T-helper 9 cell (primary cell): ENCODE results near the gene GPR146.
"Not testable (repeated sequence)": the region's sequence is repeated elsewhere in the genome, so short reads cannot be mapped to it uniquely, and the experiment has no call there.

Source experiments
- DNase-seq: peaks from one replicate; pipeline ENCODE4 v3.0.0-alpha.2; 2020

Gene GPR146

DNA sequence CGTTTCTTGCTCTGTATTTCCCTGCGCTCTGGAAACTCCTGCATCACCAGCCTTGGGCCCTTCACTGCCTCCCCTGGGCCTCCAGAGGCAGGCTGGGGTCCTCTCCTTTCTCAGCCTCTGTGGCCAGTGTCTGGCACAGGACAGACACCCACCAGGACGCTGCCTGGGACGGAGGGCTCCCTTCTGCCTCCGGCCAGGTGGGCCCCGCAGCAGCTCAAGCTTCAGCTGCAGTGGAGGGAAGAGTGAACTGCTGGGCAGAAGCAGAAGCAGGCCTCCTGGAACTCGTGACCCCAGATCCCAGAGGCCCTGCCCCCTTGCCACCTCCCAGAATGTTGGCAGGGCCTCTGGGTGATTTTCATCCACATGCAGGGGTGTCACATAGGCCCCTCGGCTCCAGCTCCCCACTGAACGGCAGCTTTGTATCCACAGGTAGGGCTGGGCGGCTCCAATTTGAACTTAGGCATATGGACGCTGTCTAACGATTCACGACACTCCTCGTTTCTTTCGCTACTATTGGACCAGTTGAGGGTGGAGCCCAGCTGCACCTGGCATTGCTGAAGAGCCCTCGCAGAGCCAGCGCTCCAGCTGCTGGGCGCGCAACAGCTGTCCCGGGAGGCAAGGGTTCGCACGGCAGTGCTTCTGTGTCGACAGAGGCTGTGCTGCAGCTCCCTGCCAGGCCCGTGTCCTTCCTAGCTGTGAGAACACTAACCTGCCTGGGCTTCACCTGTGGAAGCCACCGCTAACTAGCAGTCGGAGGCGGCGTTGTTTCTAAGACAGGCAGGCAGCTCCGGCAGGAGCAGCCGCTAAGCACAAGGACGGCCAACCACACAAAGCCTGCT, 18.4 kb upstream of the GPR146 start:
- no peak for DNase-seq

DNA sequence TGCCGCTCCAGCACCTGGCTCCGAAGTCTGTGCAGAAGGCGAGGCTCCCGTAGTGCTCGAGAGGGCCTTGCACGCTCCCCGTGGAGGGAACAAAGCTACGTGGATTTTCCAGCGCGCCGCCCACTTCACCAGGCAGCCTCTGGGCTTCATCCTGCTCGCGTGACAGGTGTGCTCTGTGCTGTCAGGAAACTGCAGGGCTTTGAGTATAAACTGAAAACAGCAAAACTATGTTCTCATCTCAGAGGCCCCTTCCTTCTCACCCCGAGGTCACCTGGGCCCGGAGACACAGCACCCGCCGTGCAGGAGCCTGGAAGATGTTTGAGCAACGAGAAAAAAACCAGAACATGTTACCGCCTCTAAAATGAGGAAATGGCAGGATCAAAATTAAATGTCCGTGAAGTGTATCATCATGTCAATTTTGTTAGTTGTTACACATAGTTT, 17.6 kb upstream of the GPR146 start:
- DNase-seq, result no peak

DNA sequence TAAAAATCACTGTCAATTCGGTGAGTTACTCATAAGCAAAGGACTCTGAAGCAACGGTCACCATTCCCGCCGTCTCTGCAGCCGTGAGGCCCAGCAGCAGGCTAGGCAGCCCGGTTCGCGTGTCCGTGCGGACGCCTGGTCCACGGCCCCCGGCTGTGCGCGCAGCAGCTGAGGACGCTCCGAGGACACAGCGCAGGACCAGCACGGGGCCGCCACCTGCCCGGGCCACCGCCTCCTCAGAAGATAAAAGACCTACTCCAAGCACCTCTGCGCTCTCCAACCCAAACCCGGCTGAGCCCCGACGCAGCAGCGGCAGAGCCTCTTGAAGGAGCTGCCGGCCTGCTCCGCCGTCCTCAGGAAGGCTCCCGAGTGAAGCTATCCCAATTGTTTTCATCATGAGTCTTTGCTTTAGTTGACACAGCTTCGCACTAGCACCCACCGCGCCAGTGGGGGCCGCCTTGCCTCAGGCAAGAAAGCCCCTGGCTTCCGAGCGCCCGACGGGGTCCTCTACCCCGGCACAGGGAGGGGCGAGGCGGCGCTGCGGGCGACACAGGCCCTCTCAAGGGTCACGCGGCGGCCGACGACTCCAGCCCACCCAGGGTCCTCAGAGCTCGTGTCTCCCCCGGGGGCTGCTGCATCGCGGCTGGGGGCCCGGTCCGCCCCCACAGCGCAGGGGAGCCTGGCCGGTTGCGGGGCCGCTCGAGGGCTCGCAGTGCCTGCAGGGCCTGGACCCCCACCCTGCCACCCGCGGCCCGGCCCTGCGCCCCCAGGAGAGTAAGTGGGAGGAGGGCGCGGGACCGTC, 16.9 kb upstream of the GPR146 start:
- no peak for DNase-seq

DNA sequence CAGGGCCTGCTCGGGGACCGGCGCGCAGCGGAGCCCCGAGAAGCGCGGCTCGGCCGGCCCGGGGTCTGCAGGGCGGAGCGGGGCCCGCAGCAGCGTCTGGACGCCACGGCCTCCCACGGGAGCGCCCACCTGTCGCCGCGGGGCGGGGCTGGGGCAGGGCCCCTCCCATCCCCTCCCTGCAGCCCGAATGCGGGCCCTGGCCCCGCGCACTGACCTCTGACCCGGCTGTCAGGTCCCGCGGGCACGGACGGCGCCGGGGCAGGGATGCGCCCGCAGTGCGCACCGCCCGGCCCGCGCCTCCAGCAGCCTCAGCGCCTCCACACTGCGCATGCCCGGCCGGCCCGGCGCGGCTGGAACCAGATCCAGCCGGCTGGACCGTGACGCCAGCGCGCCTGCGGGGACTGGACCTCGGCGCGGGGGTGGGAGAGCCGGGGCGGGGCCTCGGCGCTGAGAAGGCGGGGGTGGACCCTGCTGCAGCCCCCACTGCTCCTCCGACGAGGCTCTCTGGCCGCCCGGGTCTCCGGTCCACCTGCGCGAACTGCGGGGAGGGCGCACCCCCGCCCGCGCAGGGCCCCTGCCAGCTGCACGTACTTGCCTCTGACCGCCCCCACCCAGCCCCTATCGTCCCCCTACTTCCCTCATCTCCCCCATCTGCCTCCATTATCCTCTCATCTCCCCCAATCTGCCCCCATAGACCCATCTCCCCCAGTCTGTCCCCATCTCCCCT, 16.1 kb upstream of the GPR146 start:
- peak; percentile 73 for DNase-seq

DNA sequence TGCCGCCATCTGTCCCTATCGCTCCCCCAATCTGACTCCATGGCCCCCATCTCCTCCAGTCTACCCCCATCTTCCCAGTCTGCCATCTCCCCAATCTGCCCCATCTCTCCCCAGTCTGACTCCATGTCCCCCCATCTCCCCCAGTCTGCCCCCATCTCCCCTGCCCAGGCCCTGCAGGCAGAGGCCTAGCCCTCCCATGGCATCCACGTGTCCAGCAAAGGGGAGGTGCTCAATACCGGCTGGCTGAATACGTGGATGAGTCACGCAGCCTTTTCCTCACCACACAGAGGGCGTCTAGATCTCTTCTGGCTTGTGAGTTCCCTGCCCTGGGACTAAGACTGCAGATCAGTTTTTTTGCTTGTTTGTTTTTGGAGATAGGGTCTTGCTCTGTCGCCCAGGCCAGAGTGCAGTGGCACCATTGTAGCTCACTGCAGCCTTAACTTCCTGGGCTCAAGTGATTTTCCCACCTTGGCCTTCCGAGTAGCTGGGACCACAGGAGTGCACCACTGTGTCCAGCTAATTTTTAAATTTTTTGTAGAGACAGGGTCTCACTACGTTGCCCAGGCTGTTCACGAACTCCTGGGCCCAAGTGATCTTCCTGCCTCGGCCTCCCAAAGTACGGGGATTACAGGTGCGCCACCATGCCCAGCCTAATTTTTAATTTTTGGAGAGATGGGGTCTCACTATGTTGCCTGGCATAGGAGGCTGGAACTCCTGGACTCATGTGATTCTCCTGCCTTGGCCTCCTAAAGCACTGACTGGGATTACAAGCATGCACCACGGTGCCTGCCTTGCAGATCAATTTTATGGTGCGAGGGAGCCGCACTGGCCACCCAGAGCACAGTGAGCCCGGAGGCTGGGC, 15.3 kb upstream of the GPR146 start:
- peak; percentile 49 for DNase-seq

DNA sequence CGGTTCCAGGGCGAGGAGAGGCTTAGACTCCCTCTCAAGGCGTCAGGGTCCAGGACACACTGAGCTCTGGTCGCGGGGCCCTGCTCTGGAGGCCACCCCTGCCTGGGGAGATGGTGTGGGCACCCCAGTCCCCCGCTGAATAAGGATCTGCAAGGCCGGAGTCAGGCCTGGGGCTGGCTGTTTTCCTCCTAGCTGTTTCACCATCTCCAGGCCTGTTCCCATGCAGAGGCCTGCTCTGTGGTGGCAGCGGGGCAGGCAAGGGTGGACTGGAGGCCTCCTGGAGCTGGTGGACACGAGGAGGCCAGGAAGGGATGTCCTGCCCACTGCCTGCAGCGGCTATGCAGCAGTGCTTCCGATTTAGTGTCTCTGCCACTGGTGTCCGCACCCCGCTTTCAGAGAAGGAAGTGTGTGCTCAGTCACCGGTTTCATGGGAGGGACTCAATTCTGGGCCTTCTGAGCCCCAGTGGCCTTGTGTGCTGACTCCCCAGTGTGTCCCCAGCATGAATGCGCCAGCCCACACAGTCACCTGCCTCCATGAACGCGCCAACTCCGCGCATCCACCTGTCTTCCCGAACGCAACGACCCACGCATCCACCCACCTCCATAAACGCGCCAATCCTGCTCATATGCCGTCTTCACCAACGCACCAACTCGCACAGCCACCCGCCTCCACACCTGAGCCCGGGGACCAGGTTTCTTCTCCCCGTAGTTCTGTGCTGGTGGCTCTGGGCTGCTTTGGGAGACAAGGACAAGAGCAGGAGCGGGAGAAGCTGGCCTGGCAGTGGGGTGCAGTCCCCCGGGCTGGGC, 14.5 kb upstream of the GPR146 start:
- DNase-seq, result no peak

DNA sequence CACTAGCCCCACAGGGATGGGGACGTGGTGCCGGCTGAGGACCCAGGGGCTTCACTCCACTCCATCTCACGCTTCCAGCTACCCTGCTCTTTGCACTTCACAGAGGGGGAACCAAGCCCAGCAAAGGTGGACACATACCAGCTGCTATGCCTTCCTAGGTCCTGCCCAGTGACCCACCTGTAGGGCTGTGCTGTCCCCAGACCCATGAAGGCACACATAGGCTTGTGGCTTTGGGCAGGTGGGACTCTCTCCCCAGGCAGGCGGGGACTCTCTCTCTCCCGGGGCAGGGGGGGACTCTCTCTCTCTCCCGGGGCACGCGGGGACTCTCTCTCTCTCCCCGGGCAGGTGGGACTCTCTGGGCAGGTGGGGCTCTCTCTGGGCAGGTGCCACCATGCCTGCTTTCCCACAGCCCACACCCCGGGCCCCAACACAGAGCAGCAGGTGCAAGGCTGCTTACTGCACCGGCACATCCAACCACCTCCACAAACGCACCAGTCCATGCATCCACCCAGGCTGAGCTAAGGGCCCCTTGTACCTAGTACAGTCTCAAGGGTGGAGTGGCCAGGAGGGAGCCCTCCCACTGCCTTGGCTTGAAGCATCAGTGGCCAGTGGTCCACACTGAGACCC, 13.8 kb upstream of the GPR146 start:
- no peak for DNase-seq

DNA sequence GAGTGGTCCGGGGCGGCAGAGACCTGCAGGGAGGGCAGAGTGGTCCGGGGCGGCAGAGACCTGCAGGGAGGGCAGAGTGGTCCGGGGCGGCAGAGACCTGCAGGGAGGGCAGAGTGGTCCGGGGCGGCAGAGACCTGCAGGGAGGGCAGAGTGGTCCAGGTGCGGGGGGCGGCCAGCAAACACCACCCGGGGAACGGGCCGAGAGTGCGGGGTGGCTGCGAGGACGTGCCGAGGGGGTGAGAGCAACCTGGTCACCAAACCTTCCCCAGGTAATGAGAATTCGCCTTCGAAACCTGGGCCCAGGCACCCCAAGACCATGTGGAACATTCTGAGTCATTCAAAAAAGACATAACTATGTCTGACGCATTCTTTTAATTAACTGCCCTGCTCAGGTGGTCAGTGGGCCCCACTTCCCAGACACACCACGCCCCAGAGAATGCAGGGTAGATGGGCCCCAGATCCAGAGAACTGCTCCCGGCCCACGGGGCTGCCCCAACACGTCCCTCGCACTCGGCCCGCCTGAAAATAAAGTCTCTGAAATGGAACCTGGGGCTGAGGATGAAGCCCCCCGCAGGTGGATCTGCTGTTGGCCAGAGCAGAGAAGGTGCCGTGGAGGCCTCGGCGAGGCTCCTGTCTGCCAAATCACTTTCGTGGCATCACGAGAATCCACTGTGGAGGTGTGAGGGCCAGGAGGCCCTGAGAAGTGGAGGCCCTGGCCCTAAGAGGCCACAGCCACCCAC, 12.5 kb upstream of the GPR146 start:
- DNase-seq, result no peak

DNA sequence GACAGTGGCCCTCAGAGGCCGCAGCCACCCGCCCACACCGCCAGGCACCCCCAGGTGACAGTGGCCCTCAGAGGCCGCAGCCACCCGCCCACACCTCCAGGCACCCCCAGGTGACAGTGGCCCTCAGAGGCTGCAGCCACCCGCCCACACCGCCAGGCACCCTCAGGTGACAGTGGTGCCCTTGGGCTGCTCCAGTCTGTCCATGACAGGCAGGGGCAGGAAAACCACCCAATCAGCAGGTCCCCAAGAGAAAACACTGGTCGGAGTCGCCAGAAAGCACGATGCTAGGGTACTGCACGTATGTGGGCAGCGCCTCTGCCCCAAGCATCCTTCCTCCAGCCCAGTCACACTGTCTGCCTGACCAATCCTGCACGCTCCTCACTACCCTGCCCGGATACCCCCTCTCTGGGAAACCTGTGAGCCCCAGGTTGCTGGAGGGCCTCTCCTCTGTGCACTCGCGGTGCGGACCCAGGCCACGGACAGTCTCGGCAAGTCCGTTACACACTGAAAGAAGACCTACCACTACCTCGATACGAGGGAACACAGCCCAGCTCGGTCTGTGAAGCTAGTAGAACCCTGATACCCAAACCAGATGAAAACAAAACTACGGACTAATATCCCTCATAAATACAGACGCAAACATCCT, 11.7 kb upstream of the GPR146 start:
- no peak for DNase-seq

DNA sequence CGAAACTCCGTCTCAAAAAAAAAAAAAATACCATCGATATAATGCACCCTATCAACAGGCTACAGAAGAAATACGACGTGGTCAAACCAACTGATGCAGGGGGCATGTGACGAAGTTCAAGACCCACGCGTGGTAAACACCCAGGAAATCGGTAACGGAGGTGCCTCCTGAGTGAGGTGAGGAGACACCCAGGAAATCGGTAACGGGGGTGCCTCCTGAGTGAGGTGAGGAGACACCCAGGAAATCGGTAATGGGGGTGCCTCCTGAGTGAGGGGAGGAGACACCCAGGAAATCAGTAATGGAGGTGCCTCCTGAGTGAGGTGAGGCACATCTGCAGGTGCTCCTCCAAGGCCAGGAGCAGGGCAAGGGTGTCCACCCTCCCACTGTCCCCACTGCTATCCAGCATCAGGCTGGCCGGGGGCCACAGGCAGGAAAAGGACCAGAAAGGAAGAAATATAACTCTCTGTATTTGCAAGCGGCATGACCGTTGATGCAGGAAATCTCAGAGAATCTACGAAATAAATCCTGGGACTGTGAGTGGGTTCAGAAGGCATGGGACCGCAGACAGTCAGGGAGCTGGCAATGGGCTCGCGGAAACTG, 10.7 kb upstream of the GPR146 start:
- peak; percentile 31 for DNase-seq

DNA sequence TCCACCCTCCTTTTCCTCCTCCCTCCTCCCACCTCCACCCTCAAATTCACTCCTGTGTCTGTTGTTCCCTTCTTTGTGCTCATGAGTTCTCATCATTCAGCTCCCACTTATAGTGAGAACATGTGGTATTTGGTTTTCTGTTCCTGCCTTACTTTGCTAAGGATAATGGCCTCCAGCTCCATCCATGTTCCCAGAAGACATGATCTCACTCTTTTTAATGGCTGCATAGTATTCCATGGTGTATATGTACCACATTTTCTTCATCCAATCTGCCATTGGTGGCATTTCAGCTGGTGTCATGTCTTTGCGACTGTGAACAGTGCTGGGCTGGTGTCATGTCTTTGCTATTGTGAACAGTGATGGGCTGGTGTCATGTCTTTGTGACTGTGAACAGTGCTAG, 9.6 kb upstream of the GPR146 start:
- not testable (repeated sequence) for DNase-seq

DNA sequence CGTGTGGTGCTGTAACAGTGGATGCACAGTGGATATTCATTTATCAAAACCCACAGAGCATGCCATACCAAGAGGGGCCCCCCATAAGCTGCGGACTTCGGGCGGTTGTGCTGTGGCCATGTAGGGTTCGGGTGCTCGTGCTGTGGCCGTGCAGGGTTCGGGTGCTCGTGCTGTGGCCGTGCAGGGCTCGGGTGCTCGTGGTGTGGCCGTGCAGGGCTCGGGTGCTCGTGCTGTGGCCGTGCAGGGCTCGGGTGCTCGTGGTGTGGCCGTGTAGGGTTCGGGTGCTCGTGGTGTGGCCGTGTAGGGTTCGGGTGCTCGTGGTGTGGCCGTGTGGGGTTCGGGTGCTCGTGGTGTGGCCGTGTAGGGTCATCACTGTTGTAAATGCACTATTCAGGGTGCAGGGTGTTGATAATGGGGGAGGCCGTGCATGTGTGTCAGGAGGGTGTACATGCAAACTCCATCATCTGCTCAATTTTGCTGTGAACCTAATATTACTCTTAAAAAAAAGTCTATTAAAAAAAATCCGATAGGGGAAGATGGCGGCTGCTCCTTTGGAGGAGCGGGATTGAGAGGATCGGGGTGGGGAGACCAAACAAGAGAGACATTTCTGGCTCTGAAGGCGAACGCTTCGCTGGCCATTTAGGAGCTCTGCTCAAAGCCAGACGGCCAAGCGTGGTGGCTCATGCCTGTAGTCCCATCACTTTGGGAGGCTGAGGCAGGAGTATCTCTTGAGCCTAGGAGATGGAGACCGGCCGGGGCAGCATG, 8.0 kb upstream of the GPR146 start:
- DNase-seq, result not testable (repeated sequence)

DNA sequence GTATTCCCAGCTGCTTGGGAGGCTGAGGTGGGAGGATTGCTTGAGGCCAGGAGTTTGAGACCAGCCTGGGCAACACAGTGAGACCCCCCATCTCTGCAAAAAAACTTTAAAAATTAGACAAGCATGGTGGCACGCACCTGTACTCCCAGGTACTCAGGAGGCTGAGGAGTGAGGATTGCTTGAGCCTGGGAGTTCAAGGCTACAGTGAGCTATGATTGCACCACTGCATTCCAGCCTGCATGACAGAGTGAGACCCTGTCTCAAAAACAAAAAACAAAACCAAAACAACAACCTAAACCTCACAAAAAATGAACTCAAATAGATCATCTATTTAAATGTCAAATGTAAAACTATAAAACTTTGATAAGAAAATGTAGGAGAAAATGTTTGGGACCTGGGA, 4.1 kb upstream of the GPR146 start:
- not testable (repeated sequence) for DNase-seq

DNA sequence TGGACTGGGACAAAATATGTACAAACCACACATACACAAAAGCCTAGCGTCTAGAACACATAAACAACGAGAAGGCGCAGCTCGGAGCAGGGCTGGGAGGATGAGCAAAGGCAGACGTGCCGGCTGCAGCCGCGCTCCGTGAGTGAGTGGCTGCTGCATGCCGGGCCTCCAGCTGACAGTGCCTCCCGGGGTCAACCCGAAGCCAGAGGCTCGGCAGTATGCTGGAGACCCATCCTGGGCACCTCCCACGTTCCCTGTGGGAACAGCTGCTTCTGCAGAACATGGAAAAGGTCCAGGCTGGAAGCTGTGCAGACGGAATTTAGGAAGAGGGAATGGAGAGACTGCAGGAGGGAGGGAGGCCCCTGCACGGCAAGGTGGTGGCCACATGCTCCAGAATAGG, 3.6 kb upstream of the GPR146 start:
- DNase-seq, result no peak

DNA sequence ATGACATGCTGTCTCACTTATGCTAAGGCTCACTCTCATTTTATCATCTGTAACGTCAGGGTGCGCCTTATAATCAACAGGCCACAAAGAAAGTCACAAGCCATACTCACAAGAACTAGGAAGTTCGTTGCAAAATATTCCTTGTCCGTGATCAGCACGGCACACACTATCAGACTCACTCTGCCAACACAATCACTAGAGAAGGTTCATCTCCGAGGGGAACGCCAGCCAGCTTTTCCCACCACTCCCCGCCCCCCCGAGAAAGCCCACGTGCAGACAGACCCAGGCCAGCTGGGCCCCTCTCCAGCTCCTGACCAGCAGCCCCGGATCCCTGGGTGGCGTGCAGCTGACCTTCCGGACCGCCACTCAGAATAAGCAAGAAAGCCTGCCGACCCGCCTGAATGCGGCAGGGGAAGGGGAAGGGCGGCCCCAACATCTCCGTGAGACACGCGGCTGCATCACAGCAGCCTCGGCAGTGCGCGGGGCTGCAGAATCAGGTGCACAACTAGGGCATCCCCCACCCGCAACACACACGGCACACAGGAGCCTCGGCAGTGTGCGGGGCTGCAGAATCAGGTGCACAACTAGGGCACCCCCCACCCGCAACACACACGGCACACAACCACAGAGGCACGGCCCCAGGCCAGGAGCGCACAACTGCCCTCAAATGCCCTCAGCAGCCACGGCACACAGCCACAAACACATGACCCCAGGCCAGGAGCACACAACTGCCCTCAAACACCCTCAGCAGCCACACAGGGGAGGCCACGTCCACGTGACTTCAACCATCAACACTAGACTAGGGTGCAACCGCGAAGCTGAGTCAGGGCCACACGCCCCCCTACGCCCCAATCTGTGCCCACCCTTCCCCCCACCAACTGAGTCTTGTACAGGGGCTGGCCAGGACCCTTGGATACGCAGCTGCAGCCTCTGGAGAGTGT, 2.5 kb upstream of the GPR146 start:
- DNase-seq, result no peak

DNA sequence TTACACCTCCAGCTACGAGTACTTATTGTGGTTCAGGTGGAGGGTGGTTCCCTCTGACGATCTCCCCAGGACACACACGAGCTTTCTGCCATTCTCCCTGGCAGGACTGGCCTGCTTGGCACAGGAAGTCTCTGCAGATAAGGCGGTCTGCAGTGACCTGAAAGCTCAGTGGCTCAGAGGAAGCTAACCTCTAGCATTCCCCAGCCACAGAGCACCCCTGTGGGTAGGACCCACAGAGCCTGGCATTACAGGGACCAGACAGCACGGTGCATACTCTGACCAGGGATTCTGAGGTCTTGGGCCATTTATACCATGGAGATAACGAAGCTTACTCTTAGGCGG, 1.9 kb upstream of the GPR146 start:
- DNase-seq, result no peak

DNA sequence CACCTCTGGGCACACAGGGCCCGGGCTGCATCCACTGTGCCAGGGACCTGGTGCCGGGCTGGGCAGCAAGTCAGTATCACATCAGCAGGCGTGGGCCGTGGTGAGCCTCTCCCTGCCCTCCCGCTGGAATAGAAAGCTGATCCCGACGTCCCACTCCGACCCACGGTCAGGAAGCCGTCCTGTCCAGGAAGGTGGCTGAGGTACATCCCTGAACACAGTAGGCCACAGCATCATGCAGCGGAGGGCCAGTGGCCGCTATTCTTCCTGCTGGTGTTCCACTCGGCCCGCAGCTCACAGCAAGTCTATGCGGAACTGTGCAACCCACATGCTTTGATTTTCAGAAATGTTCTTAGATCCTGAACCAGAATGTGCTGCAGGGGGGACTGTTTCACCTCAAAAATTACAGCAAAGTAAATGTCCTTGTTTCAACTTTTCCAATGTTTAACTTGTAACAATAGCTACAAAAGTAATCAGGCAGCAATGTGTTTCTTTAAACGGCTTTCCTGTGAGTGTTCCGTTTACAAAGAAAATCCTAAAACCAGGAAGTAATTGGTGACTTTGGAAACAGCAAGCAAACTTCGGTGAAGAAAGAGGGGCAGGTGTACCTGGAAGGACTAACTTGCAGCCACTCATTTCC, 676 bp upstream of the GPR146 start:
- DNase-seq, result no peak
